Measurements from ENCODE around the gene TRIM52.
A peak's percentile ranks its signal among the peaks of the same experiment; 100 is the strongest.
"Not testable (repeated sequence)": the region's sequence is repeated elsewhere in the genome, so short reads cannot be mapped to it uniquely, and the experiment has no call there.

Gene TRIM52

DNA sequence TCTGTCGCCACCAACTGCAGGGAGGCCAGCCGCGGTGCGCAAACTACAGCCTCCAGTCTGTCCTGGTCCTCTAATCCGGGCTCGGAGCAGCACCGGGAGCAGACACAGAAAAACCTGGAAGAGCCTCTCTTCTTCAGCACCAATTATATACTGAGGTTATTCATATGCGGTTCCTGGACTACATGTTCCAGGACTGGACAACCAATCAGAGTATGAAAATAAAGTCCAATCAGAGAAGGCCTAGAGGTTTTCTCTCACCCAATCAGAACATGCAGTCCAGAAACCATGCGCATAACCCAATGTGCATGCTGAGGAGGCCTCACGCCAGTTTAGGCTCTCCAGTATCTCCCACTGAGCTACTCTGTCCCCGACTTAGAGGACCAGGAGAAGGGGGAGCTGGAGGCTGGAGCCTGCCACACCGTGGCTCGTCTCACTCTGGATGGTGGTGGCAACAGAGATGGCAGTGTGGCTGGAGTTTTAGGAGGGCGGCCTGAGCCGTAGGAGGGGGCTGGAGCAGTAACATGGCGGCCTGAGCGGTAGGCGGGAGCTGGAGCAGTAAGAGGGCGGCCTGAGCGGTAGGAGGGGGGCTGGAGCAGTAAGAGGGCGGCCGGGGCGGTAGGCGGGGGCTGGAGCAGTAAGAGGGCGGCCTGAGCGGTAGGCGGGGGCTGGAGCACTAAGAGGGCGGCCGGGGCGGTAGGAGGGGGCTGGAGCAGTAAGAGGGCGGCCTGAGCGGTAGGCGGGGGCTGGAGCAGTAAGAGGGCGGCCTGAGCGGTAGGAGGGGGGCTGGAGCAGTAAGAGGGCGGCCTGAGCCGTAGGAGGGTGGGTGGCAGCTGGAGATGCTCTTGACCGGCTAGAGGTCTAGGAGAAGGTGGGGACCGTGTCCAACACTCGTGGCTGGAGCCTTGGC lies 20.4 kb upstream of the TRIM52 start:
- Histone ChIP-seq H4K12ac (ENCODE audit: low read depth, low read length) (peak overlapping the region; percentile 13), H3K27ac (ENCODE audit: low read depth, low read length) (peak overlapping the region; percentile 87), H3K4me3 (ENCODE audit: low read depth, low read length) (peak overlapping the region; percentile 92), H2BK5ac (ENCODE audit: low read depth, low read length, poor library complexity) (peak overlapping the region; percentile 85), H3K14ac (ENCODE audit: low read length) (peak overlapping the region; percentile 58), H3K79me1 (ENCODE audit: low read length) (peaks cover 3% of the 10 kb centered on the region), H3K36me3 (ENCODE audit: control insufficient read depth in 1 of 2, insufficient read depth in 2 of 2, low read length in 2 of 2) (peaks cover 19 to 22% of the 10 kb centered on the region in 2 experiments), H3K9ac (ENCODE audit: low read length) (peak overlapping the region; percentile 88), H2BK12ac (ENCODE audit: low read length) (no peak overlapping the region), H4K91ac (ENCODE audit: low read depth, low read length) (peak overlapping the region; percentile 86), H2AK5ac (ENCODE audit: low read length) (no peak overlapping the region), H3K4me2 (ENCODE audit: low read length) (peak overlapping the region; percentile 90), H3K18ac (ENCODE audit: low read length) (peak overlapping the region; percentile 66), H2BK120ac (ENCODE audit: insufficient read depth, low read length, poor library complexity) (peak overlapping the region; percentile 29), H3K4me1 (ENCODE audit: control insufficient read depth in 1 of 2, insufficient read depth in 2 of 2, low read length in 2 of 2) (peaks cover 0 to 10% of the 10 kb centered on the region in 2 experiments), H3K4ac (ENCODE audit: low read depth, low read length) (no peak overlapping the region), H3K27me3 (ENCODE audit: insufficient read depth, low read length) (no peaks in the 10 kb centered on the region), H3K79me2 (ENCODE audit: control insufficient read depth, insufficient read depth, low read length, poor library complexity) (peaks cover 8% of the 10 kb centered on the region), H4K8ac (ENCODE audit: low read depth, low read length) (peak overlapping the region; percentile 87), H3K9me3 (ENCODE audit: insufficient read depth, low read depth, low read length) (no peaks in the 10 kb centered on the region), H2AFZ (ENCODE audit: insufficient read depth, low read length, poor library complexity) (peak overlapping the region; percentile 83), H3K23ac (ENCODE audit: low read length) (no peak overlapping the region)
- peak; percentile 87 to 95 for DNase-seq
- no CpG with 5 or more reads among the region's 40 CpGs for WGBS (ENCODE audit: extremely low coverage, insufficient coverage, insufficient read length)

DNA sequence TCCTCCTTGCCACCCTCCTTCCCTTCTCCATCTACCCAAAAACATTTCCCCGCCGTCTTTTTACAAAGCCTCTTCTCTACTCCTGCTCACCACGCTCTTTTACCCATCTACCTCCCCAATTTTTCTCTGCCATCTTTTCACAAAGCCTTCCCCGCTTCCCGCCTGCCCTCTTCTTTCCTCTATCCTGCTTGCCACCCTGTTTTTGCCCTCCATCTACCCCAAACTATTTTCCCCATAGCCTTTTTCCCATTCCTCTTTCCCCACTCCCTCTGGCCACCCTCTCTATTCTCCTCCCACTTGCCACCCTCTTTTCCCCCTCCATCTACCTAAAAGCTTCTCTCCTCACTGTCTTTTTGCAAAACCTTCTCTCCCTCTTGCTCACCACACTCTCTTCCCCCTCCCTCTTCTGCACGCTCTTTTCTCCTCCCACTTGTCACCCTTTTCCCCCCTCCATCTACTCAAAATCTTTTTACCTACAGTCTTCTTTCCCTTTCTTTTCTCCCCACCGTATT lies 19.4 kb upstream of the TRIM52 start:
- no peak overlapping the region for H2BK120ac ChIP-seq (ENCODE audit: insufficient read depth, low read length, poor library complexity)
- peaks cover 0 to 10% of the 10 kb centered on the region in 2 experiments for H3K4me1 ChIP-seq (ENCODE audit: control insufficient read depth in 1 of 2, insufficient read depth in 2 of 2, low read length in 2 of 2)
- H3K36me3 ChIP-seq (ENCODE audit: control insufficient read depth in 1 of 2, insufficient read depth in 2 of 2, low read length in 2 of 2), result peaks cover 9 to 12% of the 10 kb centered on the region in 2 experiments
- H2AK5ac ChIP-seq (ENCODE audit: low read length), result no peak overlapping the region
- H2BK5ac ChIP-seq (ENCODE audit: low read depth, low read length, poor library complexity), result no peak overlapping the region
- peak overlapping the region; percentile 57 for H2AFZ ChIP-seq (ENCODE audit: insufficient read depth, low read length, poor library complexity)
- no peak overlapping the region for H3K14ac ChIP-seq (ENCODE audit: low read length)
- no peak overlapping the region for H3K18ac ChIP-seq (ENCODE audit: low read length)
- peaks cover 3% of the 10 kb centered on the region for H3K79me1 ChIP-seq (ENCODE audit: low read length)
- H4K12ac ChIP-seq (ENCODE audit: low read depth, low read length), result no peak overlapping the region
- no peaks in the 10 kb centered on the region for H3K9me3 ChIP-seq (ENCODE audit: insufficient read depth, low read depth, low read length)
- H3K4me2 ChIP-seq (ENCODE audit: low read length), result peak overlapping the region; percentile 76
- no peak overlapping the region for H3K4me3 ChIP-seq (ENCODE audit: low read depth, low read length)
- H3K4ac ChIP-seq (ENCODE audit: low read depth, low read length), result no peak overlapping the region
- 98% methylated on average over 3 of the region's 7 CpGs for WGBS (ENCODE audit: extremely low coverage, insufficient coverage, insufficient read length)
- H3K79me2 ChIP-seq (ENCODE audit: control insufficient read depth, insufficient read depth, low read length, poor library complexity), result peaks cover 8% of the 10 kb centered on the region
- no peak overlapping the region for H3K27ac ChIP-seq (ENCODE audit: low read depth, low read length)
- no peak for DNase-seq
- H3K23ac ChIP-seq (ENCODE audit: low read length), result no peak overlapping the region
- H3K27me3 ChIP-seq (ENCODE audit: insufficient read depth, low read length), result no peaks in the 10 kb centered on the region
- H2BK12ac ChIP-seq (ENCODE audit: low read length), result no peak overlapping the region
- no peak overlapping the region for H4K8ac ChIP-seq (ENCODE audit: low read depth, low read length)
- no peak overlapping the region for H3K9ac ChIP-seq (ENCODE audit: low read length)
- H4K91ac ChIP-seq (ENCODE audit: low read depth, low read length), result no peak overlapping the region

GRCh38 chr5:181273433-181273744 lies 12.4 kb upstream of the TRIM52 start:
- not testable (repeated sequence) for H2BK12ac ChIP-seq (ENCODE audit: low read length); H4K12ac ChIP-seq (ENCODE audit: low read depth, low read length); H3K79me2 ChIP-seq (ENCODE audit: control insufficient read depth, insufficient read depth, low read length, poor library complexity); H2AK5ac ChIP-seq (ENCODE audit: low read length); H3K36me3 ChIP-seq (ENCODE audit: control insufficient read depth in 1 of 2, insufficient read depth in 2 of 2, low read length in 2 of 2); H2AFZ ChIP-seq (ENCODE audit: insufficient read depth, low read length, poor library complexity); H3K9ac ChIP-seq (ENCODE audit: low read length); H3K27me3 ChIP-seq (ENCODE audit: insufficient read depth, low read length); H3K23ac ChIP-seq (ENCODE audit: low read length); H3K4ac ChIP-seq (ENCODE audit: low read depth, low read length); H3K79me1 ChIP-seq (ENCODE audit: low read length); H4K91ac ChIP-seq (ENCODE audit: low read depth, low read length); H3K27ac ChIP-seq (ENCODE audit: low read depth, low read length); H4K8ac ChIP-seq (ENCODE audit: low read depth, low read length); H2BK5ac ChIP-seq (ENCODE audit: low read depth, low read length, poor library complexity); H2BK120ac ChIP-seq (ENCODE audit: insufficient read depth, low read length, poor library complexity); H3K18ac ChIP-seq (ENCODE audit: low read length); H3K4me1 ChIP-seq (ENCODE audit: control insufficient read depth in 1 of 2, insufficient read depth in 2 of 2, low read length in 2 of 2); H3K4me3 ChIP-seq (ENCODE audit: low read depth, low read length); H3K9me3 ChIP-seq (ENCODE audit: insufficient read depth, low read depth, low read length); H3K14ac ChIP-seq (ENCODE audit: low read length)
- peak overlapping the region; percentile 49 for H3K4me2 ChIP-seq (ENCODE audit: low read length)
- WGBS (ENCODE audit: extremely low coverage, insufficient coverage, insufficient read length), result no CpG with 5 or more reads among the region's 28 CpGs
- peak; percentile 73 to 75 for DNase-seq

DNA sequence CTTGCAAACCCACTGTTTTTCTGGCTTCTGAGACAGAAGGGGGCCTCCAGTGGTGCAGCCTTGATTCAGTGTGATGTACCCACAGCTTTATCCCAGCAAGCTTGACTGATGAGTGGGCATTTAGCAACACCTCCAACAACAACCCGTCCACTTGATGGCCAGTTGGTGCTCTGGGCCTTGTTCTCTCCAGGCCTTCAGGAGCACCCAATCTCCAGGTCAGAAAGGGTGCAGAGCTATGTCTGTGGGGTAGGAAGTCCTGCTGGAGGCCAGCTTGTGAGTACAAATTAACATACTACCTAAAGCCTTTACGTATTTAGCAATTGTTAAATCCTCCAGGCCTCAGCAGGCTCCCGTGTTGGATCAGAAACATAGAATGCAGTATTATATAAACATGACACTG lies 10.1 kb upstream of the TRIM52 start:
- Histone ChIP-seq H3K27me3 (ENCODE audit: insufficient read depth, low read length) (no peaks in the 10 kb centered on the region), H2AK5ac (ENCODE audit: low read length) (no peak overlapping the region), H3K79me2 (ENCODE audit: control insufficient read depth, insufficient read depth, low read length, poor library complexity) (no peaks in the 10 kb centered on the region), H3K14ac (ENCODE audit: low read length) (no peak overlapping the region), H2AFZ (ENCODE audit: insufficient read depth, low read length, poor library complexity) (no peak overlapping the region), H2BK5ac (ENCODE audit: low read depth, low read length, poor library complexity) (no peak overlapping the region), H3K4ac (ENCODE audit: low read depth, low read length) (no peak overlapping the region), H3K36me3 (ENCODE audit: control insufficient read depth in 1 of 2, insufficient read depth in 2 of 2, low read length in 2 of 2) (no peaks in the 10 kb centered on the region), H3K4me3 (ENCODE audit: low read depth, low read length) (no peak overlapping the region), H4K8ac (ENCODE audit: low read depth, low read length) (no peak overlapping the region), H3K27ac (ENCODE audit: low read depth, low read length) (no peak overlapping the region), H3K79me1 (ENCODE audit: low read length) (no peaks in the 10 kb centered on the region), H3K23ac (ENCODE audit: low read length) (no peak overlapping the region), H3K18ac (ENCODE audit: low read length) (no peak overlapping the region), H3K9me3 (ENCODE audit: insufficient read depth, low read depth, low read length) (no peaks in the 10 kb centered on the region), H2BK120ac (ENCODE audit: insufficient read depth, low read length, poor library complexity) (no peak overlapping the region), H2BK12ac (ENCODE audit: low read length) (no peak overlapping the region), H3K4me1 (ENCODE audit: control insufficient read depth in 1 of 2, insufficient read depth in 2 of 2, low read length in 2 of 2) (no peaks in the 10 kb centered on the region), H4K91ac (ENCODE audit: low read depth, low read length) (no peak overlapping the region), H3K4me2 (ENCODE audit: low read length) (no peak overlapping the region), H3K9ac (ENCODE audit: low read length) (no peak overlapping the region), H4K12ac (ENCODE audit: low read depth, low read length) (no peak overlapping the region)
- DNase-seq, result no peak
- no CpG with 5 or more reads among the region's 3 CpGs for WGBS (ENCODE audit: extremely low coverage, insufficient coverage, insufficient read length)

Data from trophoblast cell (in vitro differentiated cells and primary cell).